ENCODE data around the gene SUSD3. TPM values are rescaled to one million over a fixed set of nuclear protein-coding genes. Genes with fewer than 3 reads are reported as not detected.

The SUSD3 gene
- total and polyA plus RNA-seq, 10 of the 15 experiments (the other 5 are each of a cell fraction or from before 2014, with no cell fraction given) = 2.5 to 92.0 (median 31.1) TPM

GRCh38 chr9:93126825-93127368, 68.4 kb downstream of the SUSD3 start:
- intact Hi-C loops (cut with micrococcal nuclease; ENCODE audit: unreplicated experiment) = no loop called here
- Histone ChIP-seq H4K20me1 (ENCODE audit: control insufficient read depth, insufficient read depth) (no peaks in the 10 kb centered on the region), H3K36me3 (ENCODE audit: control insufficient read depth in 2 of 2, insufficient read depth in 2 of 2, low read length in 1 of 2) (peaks cover 0 to 4% of the 10 kb centered on the region in 2 experiments; a peak in 2 of 4 replicates), H3K9ac (ENCODE audit: control insufficient read depth, insufficient read depth, low read length) (no peak overlapping the region), H3K4me3 (no peak overlapping the region), H2AFZ (ENCODE audit: control insufficient read depth, low read depth, low read length) (no peak overlapping the region), H3K79me2 (ENCODE audit: control insufficient read depth, insufficient read depth, low read length) (peaks cover under 1% of the 10 kb centered on the region), H3K4me2 (ENCODE audit: control insufficient read depth, insufficient read depth) (no peak overlapping the region), H3K4me1 (ENCODE audit: control insufficient read depth, insufficient read depth, low read length) (peaks cover 14% of the 10 kb centered on the region), H3K27ac (ENCODE audit: control insufficient read depth, insufficient read depth) (no peak overlapping the region), H3K27me3 (replicated peaks in 1 of 2; ENCODE audit: control insufficient read depth in 2 of 2, insufficient read depth in 2 of 2, low read length in 1 of 2) (no peaks in the 10 kb centered on the region), H3K9me3 (replicated peaks; ENCODE audit: control insufficient read depth, insufficient read depth, low read length) (no peaks in the 10 kb centered on the region)
- in situ Hi-C loops (cut with MboI) = no loop called here
- ATAC-seq = no peak
- WGBS (ENCODE audit: insufficient coverage, insufficient replicate concordance, low lambda C conversion rate, missing lambda C conversion rate) = 64% methylated on average over 17 of the region's 18 CpGs
- ChIA-PET RAD21 (ENCODE audit: unreplicated experiment) (interaction anchor here (5.4 kb wide), 1 partner anchor 18 kb away, joined by 21 read pairs; no protein-coding TSS in a partner anchor), SMC1A (ENCODE audit: uncharacterized antibody, unreplicated experiment) (interaction anchor here (1.5 kb wide), 1 partner anchor 18 kb away, joined by 4 read pairs; no protein-coding TSS in a partner anchor), CTCF (interaction anchor here (1.2 kb wide), 1 partner anchor 18 kb away, joined by 6 read pairs; no protein-coding TSS in a partner anchor), POLR2A (interaction anchor here (0.5 kb wide), 1 partner anchor 80 kb away, joined by 5 read pairs; no protein-coding TSS in a partner anchor)
- no peak for FAIRE-seq
- no peak for DNase-seq (ENCODE audit: low read depth, low spot score)
- TF ChIP-seq ZNF592 (IDR thresholded peaks at IDR 0.05) (no peak), MYC (IDR thresholded peaks at IDR 0.05; ENCODE audit: insufficient read depth, insufficient read length, insufficient replicate concordance, low read length, severe bottlenecking) (no peak), POLR2A (IDR thresholded peaks at IDR 0.05; ENCODE audit: low read depth, low read length) (no peak)
- BruUV-seq (replicated peaks) = no TSS peak
